Endodermal cell (in vitro differentiated cells): ENCODE results near the gene METAP1. TPM values are rescaled to one million over a fixed set of nuclear protein-coding genes. Genes with fewer than 3 reads are reported as not detected.
A peak's percentile ranks its signal among the peaks of the same experiment; 100 is the strongest.

Experiments used
- DNase-seq: peaks from one replicate; pipeline ENCODE4 v3.0.0-alpha.2; 2017
- H3K27ac ChIP-seq: 2 replicates; pipeline ENCODE4 v1.5.1; 2013; ENCODE audit warnings: mild to moderate bottlenecking, low read depth, low read length, moderate library complexity
- H3K27me3 ChIP-seq: 2 replicates; pipeline ENCODE4 v1.6.1; 2013; ENCODE audit warnings: mild to moderate bottlenecking, low read length, moderate library complexity; ENCODE audit not compliant: insufficient read depth, control insufficient read depth, poor library complexity, severe bottlenecking
- H3K36me3 ChIP-seq: 2 replicates; pipeline ENCODE4 v1.7.0; 2013; ENCODE audit warnings: mild to moderate bottlenecking, low read length, moderate library complexity; ENCODE audit not compliant: control insufficient read depth, insufficient read depth
- H3K4me1 ChIP-seq: one replicate; pipeline ENCODE4 v1.7.0; 2013; ENCODE audit warnings: low read length; ENCODE audit not compliant: control insufficient read depth, insufficient read depth
- H3K4me3 ChIP-seq: 2 replicates; pipeline ENCODE4 v1.5.1; 2013; ENCODE audit warnings: mild to moderate bottlenecking, low read length, moderate library complexity
- H3K9ac ChIP-seq: 2 replicates; pipeline ENCODE4 v1.6.1; 2013; ENCODE audit warnings: mild to moderate bottlenecking, low read length, moderate library complexity; ENCODE audit not compliant: poor library complexity, severe bottlenecking; ENCODE audit errors: extremely low read depth
- H3K9me3 ChIP-seq: 2 replicates; pipeline ENCODE4 v1.6.1; 2013; ENCODE audit warnings: mild to moderate bottlenecking, low read length, moderate library complexity; ENCODE audit not compliant: control insufficient read depth
- H3K27ac Mint-ChIP-seq: 2 replicates; pipeline ENCODE4 v1.8.0; 2020; ENCODE audit warnings: mixed read lengths
- H3K27me3 Mint-ChIP-seq: 2 replicates; pipeline ENCODE4 v1.8.0; 2021; ENCODE audit warnings: mild to moderate bottlenecking, mixed read lengths; ENCODE audit not compliant: insufficient read depth
- H3K36me3 Mint-ChIP-seq: 2 replicates; pipeline ENCODE4 v1.8.0; 2020; ENCODE audit warnings: low read depth, mixed read lengths
- H3K4me1 Mint-ChIP-seq: 2 replicates; pipeline ENCODE4 v1.8.0; 2020; ENCODE audit warnings: mixed read lengths
- H3K4me3 Mint-ChIP-seq: 2 replicates; pipeline ENCODE4 v1.8.0; 2020; ENCODE audit warnings: mild to moderate bottlenecking, moderate library complexity, mixed read lengths
- H3K9me3 Mint-ChIP-seq: 2 replicates; pipeline ENCODE4 v1.8.0; 2020; ENCODE audit warnings: mild to moderate bottlenecking, mixed read lengths
- WGBS, 2 experiments: methylation state at CpG; one replicate each; pipeline versions ENCODE4 v1.1.5 to v1.1.7; 2013; ENCODE audit warnings: missing lambda C conversion rate in 2 of 2, mixed read lengths in 1 of 2; ENCODE audit not compliant: insufficient coverage in 1 of 2, insufficient read length in 1 of 2; 5-methylcytosine and 5-hydroxymethylcytosine counted together
- total RNA-seq, 2 donors: library from RNA; stranded (reverse); fragmentation: NEBNext Ultra II Directional in 1 of 2; extraction: Animal tissue kit (Norgen Biotek cat#: 25700) in 1 of 2; gene quantifications; 2 replicates in 1 of 2; 3 replicates in 1 of 2; pipeline ENCODE4 v1.2.1, GENCODE V29; 2021
- TF ChIP-seq, protein P1 (sequence below): fragments of 200-600 bp; sonication (generic); conservative IDR thresholded peaks from 2 replicates; pipeline ENCODE4 v1.5.0; 2021; ENCODE audit warnings: antibody characterized with exemption, mild to moderate bottlenecking

METAP1 gene
- total RNA-seq, 2 donors from 2014 or later, result 51.0 to 53.0 TPM

DNA sequence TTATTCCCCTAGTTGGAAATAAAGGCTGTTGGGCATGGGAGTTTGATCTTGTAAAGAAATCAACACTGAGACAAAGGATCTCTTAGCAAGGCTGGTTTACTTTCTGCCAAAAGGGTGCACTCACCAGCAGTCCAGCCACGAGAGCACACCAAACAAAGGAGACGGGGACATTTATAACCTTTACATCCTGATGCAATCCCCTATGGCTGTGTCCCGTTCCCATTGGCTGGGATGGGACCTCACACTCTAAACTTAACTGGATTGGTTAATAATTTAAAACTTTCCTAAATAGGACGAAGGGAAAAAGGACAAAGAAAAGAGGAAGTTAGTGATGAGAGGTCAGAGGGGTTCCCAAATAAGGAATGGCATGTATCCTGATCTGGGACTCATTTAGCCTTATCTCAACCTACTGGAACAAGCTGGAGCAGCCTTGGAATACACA, 17.9 kb downstream of the METAP1 start:
- H3K9ac ChIP-seq, result no peak overlapping the region
- Mint-ChIP-seq H3K4me3 (no peak overlapping the region), H3K27me3 (no peaks in the 10 kb centered on the region), H3K9me3 (peaks cover 35% of the 10 kb centered on the region), H3K27ac (peak overlapping the region; percentile 8), H3K36me3 (peaks cover 54% of the 10 kb centered on the region), H3K4me1 (peaks cover 11% of the 10 kb centered on the region)
- no peak for DNase-seq
- 90 to 100% methylated on average over 1 to 4 of the region's 4 CpGs for WGBS, 2 experiments
- H3K36me3 ChIP-seq, result peaks cover 35% of the 10 kb centered on the region
- H3K27me3 ChIP-seq, result no peaks in the 10 kb centered on the region
- peak overlapping the region; percentile 37 for H3K4me3 ChIP-seq
- H3K27ac ChIP-seq, result no peak overlapping the region
- no peaks in the 10 kb centered on the region for H3K4me1 ChIP-seq
- TF ChIP-seq, protein P1, sequence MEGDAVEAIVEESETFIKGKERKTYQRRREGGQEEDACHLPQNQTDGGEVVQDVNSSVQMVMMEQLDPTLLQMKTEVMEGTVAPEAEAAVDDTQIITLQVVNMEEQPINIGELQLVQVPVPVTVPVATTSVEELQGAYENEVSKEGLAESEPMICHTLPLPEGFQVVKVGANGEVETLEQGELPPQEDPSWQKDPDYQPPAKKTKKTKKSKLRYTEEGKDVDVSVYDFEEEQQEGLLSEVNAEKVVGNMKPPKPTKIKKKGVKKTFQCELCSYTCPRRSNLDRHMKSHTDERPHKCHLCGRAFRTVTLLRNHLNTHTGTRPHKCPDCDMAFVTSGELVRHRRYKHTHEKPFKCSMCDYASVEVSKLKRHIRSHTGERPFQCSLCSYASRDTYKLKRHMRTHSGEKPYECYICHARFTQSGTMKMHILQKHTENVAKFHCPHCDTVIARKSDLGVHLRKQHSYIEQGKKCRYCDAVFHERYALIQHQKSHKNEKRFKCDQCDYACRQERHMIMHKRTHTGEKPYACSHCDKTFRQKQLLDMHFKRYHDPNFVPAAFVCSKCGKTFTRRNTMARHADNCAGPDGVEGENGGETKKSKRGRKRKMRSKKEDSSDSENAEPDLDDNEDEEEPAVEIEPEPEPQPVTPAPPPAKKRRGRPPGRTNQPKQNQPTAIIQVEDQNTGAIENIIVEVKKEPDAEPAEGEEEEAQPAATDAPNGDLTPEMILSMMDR, result no peak
- H3K9me3 ChIP-seq, result peaks cover 62% of the 10 kb centered on the region

DNA sequence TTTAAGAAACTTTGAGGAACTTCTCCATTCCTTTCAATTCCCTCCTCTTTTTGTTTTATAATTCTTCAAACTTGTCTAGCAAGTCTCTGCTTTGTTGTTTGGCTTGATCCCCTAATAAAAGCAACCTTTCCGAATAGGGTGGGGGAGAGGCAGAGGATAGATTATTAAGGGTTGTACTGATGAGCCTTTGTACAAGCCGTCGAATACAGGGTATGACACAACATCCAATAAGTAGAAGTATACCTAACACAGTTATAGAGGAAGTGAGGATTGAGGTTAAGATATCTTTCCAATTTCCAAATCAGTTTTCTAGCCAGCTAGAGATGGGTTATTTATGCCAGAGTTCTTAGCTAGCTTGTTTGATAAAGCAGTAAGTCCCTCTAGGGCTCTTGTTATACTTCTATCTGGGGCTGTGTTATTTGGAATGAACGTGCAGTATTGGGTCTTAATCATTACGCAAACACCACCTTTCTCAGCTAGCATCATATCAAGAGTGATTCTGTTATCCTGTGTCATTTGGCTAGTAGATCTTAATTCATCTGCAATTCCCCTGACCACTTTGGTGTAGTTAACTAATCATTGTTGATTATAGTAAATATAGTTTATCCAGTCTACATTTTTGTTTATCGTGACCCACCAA, 18.5 kb downstream of the METAP1 start:
- H3K4me1 ChIP-seq, result no peaks in the 10 kb centered on the region
- no peak for DNase-seq
- TF ChIP-seq, protein P1, result no peak
- Mint-ChIP-seq H3K27ac (peak overlapping the region; percentile 8), H3K4me3 (no peak overlapping the region), H3K27me3 (no peaks in the 10 kb centered on the region), H3K36me3 (peaks cover 58% of the 10 kb centered on the region), H3K9me3 (peaks cover 37% of the 10 kb centered on the region), H3K4me1 (peaks cover 11% of the 10 kb centered on the region)
- no peak overlapping the region for H3K27ac ChIP-seq
- H3K27me3 ChIP-seq, result no peaks in the 10 kb centered on the region
- H3K36me3 ChIP-seq, result peaks cover 33% of the 10 kb centered on the region
- H3K9me3 ChIP-seq, result peaks cover 65% of the 10 kb centered on the region
- WGBS, 2 experiments, result 94 to 100% methylated on average over 2 to 6 of the region's 6 CpGs
- no peak overlapping the region for H3K9ac ChIP-seq
- H3K4me3 ChIP-seq, result peak overlapping the region; percentile 37

DNA sequence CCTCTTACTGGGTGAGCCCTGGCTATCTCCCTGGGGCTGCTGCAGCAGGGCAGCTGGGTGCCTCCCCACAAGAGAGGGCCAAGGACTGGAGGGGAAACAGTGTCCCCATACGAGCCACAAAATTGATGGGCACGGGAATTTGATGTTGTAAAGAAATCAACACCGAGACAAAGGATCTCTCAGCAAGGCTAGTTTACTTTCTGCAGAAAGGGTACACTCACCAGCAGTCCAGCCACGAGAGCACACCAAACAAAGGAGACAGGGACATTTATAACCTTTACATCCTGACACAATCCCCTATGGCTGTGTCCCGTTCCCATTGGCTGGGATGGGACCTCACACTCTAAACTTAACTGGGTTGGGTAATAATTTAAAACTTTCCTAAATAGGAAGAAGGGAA, 25.9 kb downstream of the METAP1 start:
- TF ChIP-seq, protein P1, result no peak
- DNase-seq, result no peak
- WGBS, 2 experiments, result 92 to 100% methylated on average over 2 to 5 of the region's 5 CpGs
- Mint-ChIP-seq H3K27ac (no peak overlapping the region), H3K9me3 (peaks cover 53% of the 10 kb centered on the region), H3K36me3 (peaks cover 68% of the 10 kb centered on the region), H3K4me3 (no peak overlapping the region), H3K4me1 (peaks cover 6% of the 10 kb centered on the region), H3K27me3 (no peaks in the 10 kb centered on the region)
- H3K27ac ChIP-seq, result no peak overlapping the region
- no peak overlapping the region for H3K9ac ChIP-seq
- H3K27me3 ChIP-seq, result no peaks in the 10 kb centered on the region
- H3K4me3 ChIP-seq, result peak overlapping the region; percentile 57
- H3K36me3 ChIP-seq, result peaks cover 40% of the 10 kb centered on the region
- peaks cover 72% of the 10 kb centered on the region for H3K9me3 ChIP-seq
- no peaks in the 10 kb centered on the region for H3K4me1 ChIP-seq
